DOHH2 (cell line): ENCODE results near the gene UBR2.
A peak's percentile ranks its signal among the peaks of the same experiment; 100 is the strongest.

Experiments used
- H3F3A ChIP-seq: fragments of 200-600 bp; sonication (generic), shearing (Covaris generic); 2 replicates; pipeline ENCODE4 v1.6.0; 2016; ENCODE audit warnings: antibody characterized with exemption, mild to moderate bottlenecking; ENCODE audit not compliant: control insufficient read depth, insufficient read depth
- H3K27ac ChIP-seq: fragments of 200-600 bp; sonication (generic); 2 replicates; pipeline ENCODE4 v1.5.1; 2014; ENCODE audit warnings: low read depth, mild to moderate bottlenecking, low read length, moderate library complexity
- H3K27me3 ChIP-seq: fragments of 200-600 bp; sonication (generic); 2 replicates; pipeline ENCODE4 v1.6.1; 2014; ENCODE audit warnings: mild to moderate bottlenecking, low read length, mixed read lengths; ENCODE audit not compliant: control insufficient read depth
- H3K36me3 ChIP-seq: fragments of 200-600 bp; sonication (generic); 2 replicates; pipeline ENCODE4 v1.6.1; 2014; ENCODE audit warnings: mild to moderate bottlenecking, low read length, moderate library complexity, mixed read lengths; ENCODE audit not compliant: control insufficient read depth
- H3K4me1 ChIP-seq: fragments of 200-600 bp; sonication (generic); 2 replicates; pipeline ENCODE4 v1.6.1; 2014; ENCODE audit warnings: mild to moderate bottlenecking, low read length, mixed read lengths; ENCODE audit not compliant: control insufficient read depth
- H3K4me2 ChIP-seq: fragments of 200-600 bp; sonication (generic); 2 replicates; pipeline ENCODE4 v1.6.0; 2014; ENCODE audit warnings: mild to moderate bottlenecking, low read length, moderate library complexity
- H3K4me3 ChIP-seq: fragments of 200-600 bp; sonication (generic); 2 replicates; pipeline ENCODE4 v1.5.1; 2014; ENCODE audit warnings: mild to moderate bottlenecking, low read length, mixed read lengths
- H3K79me2 ChIP-seq: fragments of 200-600 bp; sonication (generic); 2 replicates; pipeline ENCODE4 v1.6.1; 2014; ENCODE audit warnings: mild to moderate bottlenecking, low read length, mixed read lengths; ENCODE audit not compliant: control insufficient read depth
- H3K9me2 ChIP-seq: fragments of 200-600 bp; sonication (generic); replicated peaks from 2 replicates; pipeline ENCODE4 v1.6.1; 2014; ENCODE audit warnings: mild to moderate bottlenecking, low read length, mixed read lengths; ENCODE audit not compliant: control insufficient read depth
- H3K9me3 ChIP-seq: fragments of 200-600 bp; sonication (generic); 2 replicates; pipeline ENCODE4 v1.6.1; 2014; ENCODE audit warnings: antibody characterized with exemption, low read length, mixed read lengths; ENCODE audit not compliant: control insufficient read depth, insufficient read depth
- H4K20me1 ChIP-seq: fragments of 200-600 bp; sonication (generic); 2 replicates; pipeline ENCODE4 v1.6.0; 2014; ENCODE audit warnings: low read depth, mild to moderate bottlenecking, antibody characterized with exemption, low read length, moderate library complexity; ENCODE audit not compliant: control insufficient read depth, insufficient read depth
- EZH2phosphoT487 ChIP-seq: fragments of 200-600 bp; sonication (generic); IDR thresholded peaks from 2 replicates; pipeline ENCODE4 v1.6.1; 2017; ENCODE audit warnings: borderline replicate concordance, mild to moderate bottlenecking, antibody characterized with exemption, low read length, moderate library complexity, mixed read lengths
- TF ChIP-seq, protein P1 (sequence below): fragments of 200-600 bp; sonication (generic); IDR thresholded peaks from one replicate; pipeline ENCODE4 v1.5.1; 2014; ENCODE audit warnings: antibody characterized with exemption, mild to moderate bottlenecking, low read depth, low read length; ENCODE audit not compliant: poor library complexity, severe bottlenecking

UBR2 gene

DNA sequence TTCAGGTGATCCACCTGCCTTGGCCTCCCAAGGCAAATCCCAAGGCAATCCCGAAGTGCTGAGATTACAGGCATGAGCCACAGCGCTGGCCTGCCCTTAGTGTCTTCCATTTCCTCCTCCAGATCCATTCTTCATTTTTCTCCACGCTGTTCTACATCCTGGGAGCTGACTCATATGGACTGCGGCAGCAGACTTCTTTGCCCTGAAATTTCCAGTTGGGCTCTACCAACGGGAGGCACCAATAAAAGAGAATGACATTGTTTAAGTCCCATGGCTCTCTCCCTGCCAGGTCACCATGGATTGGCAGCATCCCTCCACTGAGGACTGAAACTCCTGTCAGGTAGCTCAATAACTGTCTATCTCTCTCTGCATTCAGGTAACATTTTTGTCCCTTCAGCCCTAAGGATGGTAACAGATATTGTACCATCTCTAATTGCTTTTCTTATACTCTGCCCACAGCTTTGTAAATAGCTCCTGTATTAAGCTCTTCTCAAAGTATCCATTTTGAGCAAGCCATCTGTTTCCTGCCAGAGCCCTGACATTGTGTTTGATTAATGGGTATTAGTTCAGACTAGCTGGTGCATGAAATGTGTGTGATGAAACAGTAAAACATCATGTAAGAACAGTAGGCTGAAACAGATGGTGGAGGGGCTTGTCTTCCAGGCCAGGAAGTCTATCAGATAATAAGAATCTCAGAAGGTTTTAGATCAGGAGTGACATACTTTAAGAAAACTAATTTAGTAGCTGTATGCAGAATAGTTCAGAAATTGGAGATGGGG is 178.5 kb downstream of the UBR2 start:
- H3K27ac ChIP-seq = peak overlapping the region; percentile 97

More for the DNA sequence above, 178.5 kb downstream of the UBR2 start:
- Histone ChIP-seq H3K9me2 (no peaks in the 10 kb centered on the region), H3K4me2 (peak overlapping the region; percentile 80), H3K4me1 (peaks cover 41% of the 10 kb centered on the region), H3K27me3 (no peaks in the 10 kb centered on the region), H3K4me3 (peak overlapping the region; percentile 94), H4K20me1 (no peaks in the 10 kb centered on the region), H3F3A (peaks cover 43% of the 10 kb centered on the region), H3K9me3 (no peaks in the 10 kb centered on the region), H3K79me2 (peaks cover 46% of the 10 kb centered on the region), H3K36me3 (peaks cover 36% of the 10 kb centered on the region)
- TF ChIP-seq, protein P1, sequence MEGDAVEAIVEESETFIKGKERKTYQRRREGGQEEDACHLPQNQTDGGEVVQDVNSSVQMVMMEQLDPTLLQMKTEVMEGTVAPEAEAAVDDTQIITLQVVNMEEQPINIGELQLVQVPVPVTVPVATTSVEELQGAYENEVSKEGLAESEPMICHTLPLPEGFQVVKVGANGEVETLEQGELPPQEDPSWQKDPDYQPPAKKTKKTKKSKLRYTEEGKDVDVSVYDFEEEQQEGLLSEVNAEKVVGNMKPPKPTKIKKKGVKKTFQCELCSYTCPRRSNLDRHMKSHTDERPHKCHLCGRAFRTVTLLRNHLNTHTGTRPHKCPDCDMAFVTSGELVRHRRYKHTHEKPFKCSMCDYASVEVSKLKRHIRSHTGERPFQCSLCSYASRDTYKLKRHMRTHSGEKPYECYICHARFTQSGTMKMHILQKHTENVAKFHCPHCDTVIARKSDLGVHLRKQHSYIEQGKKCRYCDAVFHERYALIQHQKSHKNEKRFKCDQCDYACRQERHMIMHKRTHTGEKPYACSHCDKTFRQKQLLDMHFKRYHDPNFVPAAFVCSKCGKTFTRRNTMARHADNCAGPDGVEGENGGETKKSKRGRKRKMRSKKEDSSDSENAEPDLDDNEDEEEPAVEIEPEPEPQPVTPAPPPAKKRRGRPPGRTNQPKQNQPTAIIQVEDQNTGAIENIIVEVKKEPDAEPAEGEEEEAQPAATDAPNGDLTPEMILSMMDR = no peak
- no peak for TF ChIP-seq EZH2phosphoT487
